ENCODE results near the gene CACNB4. TPM values are rescaled to one million over a fixed set of nuclear protein-coding genes. Genes with fewer than 3 reads are reported as not detected.

CACNB4 gene
- total and polyA plus RNA-seq, 2 donors = 3.0 to 3.5 TPM

DNA sequence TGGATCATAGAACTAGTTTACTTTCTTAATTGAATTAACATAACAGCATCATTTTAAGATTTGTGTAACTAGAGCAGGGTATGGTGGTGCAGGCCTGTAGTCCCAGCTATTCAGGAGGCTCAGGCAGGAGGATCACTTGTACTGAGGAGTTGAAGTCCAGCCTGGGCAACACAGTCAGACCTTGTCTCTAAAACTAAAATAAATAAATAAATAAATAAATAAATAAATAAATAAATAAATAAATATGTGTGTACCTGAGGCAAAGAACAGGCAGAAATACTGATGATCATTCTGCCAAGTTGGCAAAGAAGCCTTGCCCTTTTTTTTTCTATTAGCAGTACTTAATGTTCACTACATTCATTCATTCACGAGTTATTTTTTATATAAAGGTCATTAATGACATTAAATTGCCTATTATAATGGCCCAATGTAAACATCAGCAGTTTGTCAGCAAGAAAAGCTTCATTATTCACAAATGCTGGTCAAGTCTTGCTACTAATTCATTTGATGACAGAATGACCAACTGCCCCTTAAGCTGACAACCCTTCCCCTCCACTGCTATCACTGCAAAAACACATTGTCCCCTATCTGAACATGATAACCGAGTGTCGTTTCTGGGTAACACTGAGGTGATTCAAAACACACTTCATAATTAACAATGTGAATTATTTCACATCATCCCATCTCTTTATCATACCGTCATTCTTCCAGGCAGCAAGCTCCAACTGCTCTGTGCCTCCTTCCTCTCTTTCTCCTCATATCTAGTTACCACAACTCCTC is 309.6 kb downstream of the CACNB4 start:
- H3K27me3 ChIP-seq (ENCODE audit: control insufficient read depth in 2 of 2, insufficient read depth in 1 of 2, low read length in 1 of 2) = no peaks in the 10 kb centered on the region
- H3K4me3 ChIP-seq (ENCODE audit: low read length in 2 of 2) = no peak overlapping the region
- DNase-seq (ENCODE audit: low read depth in 6 of 9, low spot score in 9 of 9) = no peak
- H3K4me1 ChIP-seq (ENCODE audit: control insufficient read depth in 2 of 2, insufficient read depth in 2 of 2, low read length in 2 of 2) = no peaks in the 10 kb centered on the region
- no peak overlapping the region for H3K27ac ChIP-seq (ENCODE audit: low read depth in 1 of 2, low read length in 1 of 2)
- peaks cover 0 to 13% of the 10 kb centered on the region in 2 donors for H3K36me3 ChIP-seq (ENCODE audit: control insufficient read depth in 2 of 2, insufficient read depth in 2 of 2, low read length in 1 of 2)
- H3K9me3 ChIP-seq (ENCODE audit: control insufficient read depth in 2 of 2, insufficient read depth in 1 of 2, low read length in 1 of 2) = peaks cover 0 to 2% of the 10 kb centered on the region in 2 donors
- WGBS = 98% methylated on average over 4 of the region's 4 CpGs

DNA sequence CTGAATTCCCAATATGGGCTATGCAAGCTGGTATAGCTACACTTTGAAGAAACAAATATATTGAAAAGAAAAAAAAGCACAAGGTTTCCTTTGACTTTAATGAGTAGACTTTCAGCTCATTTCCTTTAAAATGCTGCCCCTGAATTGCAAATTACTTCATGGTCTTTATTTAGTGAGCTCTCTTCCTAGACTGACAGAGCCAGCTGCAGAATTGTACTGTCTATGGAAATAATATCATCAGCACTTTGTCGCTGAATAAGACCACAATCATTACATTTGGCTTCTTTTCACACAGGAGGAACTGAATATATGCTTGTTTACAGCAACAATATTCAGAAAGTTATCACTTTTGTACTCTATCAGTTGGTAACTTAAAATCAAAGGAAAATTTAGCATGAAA is 312.4 kb downstream of the CACNB4 start:
- Histone ChIP-seq H3K36me3 (ENCODE audit: control insufficient read depth in 2 of 2, insufficient read depth in 2 of 2, low read length in 1 of 2) (peaks cover 0 to 16% of the 10 kb centered on the region in 2 donors), H3K27me3 (ENCODE audit: control insufficient read depth in 2 of 2, insufficient read depth in 1 of 2, low read length in 1 of 2) (no peaks in the 10 kb centered on the region), H3K4me3 (ENCODE audit: low read length in 2 of 2) (no peak overlapping the region), H3K9me3 (ENCODE audit: control insufficient read depth in 2 of 2, insufficient read depth in 1 of 2, low read length in 1 of 2) (no peaks in the 10 kb centered on the region), H3K27ac (ENCODE audit: low read depth in 1 of 2, low read length in 1 of 2) (no peak overlapping the region), H3K4me1 (ENCODE audit: control insufficient read depth in 2 of 2, insufficient read depth in 2 of 2, low read length in 2 of 2) (no peaks in the 10 kb centered on the region)
- DNase-seq (ENCODE audit: low read depth in 6 of 9, low spot score in 9 of 9) = no peak
- WGBS = 93% methylated on average over 1 of the region's 1 CpG

DNA sequence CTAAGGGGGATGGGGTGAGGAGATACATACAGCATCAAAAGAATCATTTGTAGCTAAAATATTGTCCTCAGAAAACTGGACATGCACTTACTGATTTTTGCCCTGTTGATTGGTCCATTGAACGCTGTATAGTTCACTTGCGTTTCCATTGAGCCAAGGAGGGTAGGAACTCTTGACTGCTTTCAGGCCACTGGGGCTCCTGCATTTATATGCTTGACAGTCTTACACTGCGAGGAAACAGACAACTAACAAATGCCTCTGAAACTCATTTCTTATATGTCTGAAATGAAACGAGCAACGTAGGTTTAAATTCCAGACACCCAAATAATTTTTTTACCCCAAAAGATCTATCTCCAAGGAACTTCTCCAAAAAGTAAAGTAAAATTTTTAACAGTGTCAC is 312.8 kb downstream of the CACNB4 start:
- Histone ChIP-seq H3K4me1 (ENCODE audit: control insufficient read depth in 2 of 2, insufficient read depth in 2 of 2, low read length in 2 of 2) (no peaks in the 10 kb centered on the region), H3K9me3 (ENCODE audit: control insufficient read depth in 2 of 2, insufficient read depth in 1 of 2, low read length in 1 of 2) (no peaks in the 10 kb centered on the region), H3K4me3 (ENCODE audit: low read length in 2 of 2) (no peak overlapping the region), H3K36me3 (ENCODE audit: control insufficient read depth in 2 of 2, insufficient read depth in 2 of 2, low read length in 1 of 2) (peaks cover 0 to 18% of the 10 kb centered on the region in 2 donors), H3K27me3 (ENCODE audit: control insufficient read depth in 2 of 2, insufficient read depth in 1 of 2, low read length in 1 of 2) (no peaks in the 10 kb centered on the region), H3K27ac (ENCODE audit: low read depth in 1 of 2, low read length in 1 of 2) (no peak overlapping the region)
- WGBS = 98% methylated on average over 5 of the region's 5 CpGs
- no peak for DNase-seq (ENCODE audit: low read depth in 6 of 9, low spot score in 9 of 9)

DNA sequence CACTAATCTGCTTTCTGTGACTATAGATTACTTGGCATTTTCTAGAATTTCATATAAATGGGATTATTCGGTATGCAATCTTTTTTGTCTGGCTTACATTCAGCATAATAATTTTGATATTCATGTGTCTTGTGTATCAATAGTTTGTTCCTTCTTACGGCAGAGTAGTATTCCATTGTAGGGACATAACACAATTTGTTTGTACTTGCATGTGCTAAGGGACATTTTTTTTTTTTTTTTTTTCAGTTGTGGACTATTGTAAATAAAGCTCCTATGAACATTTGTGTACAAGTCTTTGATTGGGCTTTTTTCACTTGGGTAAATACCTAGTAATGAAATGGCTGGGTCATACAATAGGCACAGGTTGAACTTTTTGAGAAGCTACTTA is 315.7 kb downstream of the CACNB4 start:
- 100% methylated on average over 2 of the region's 2 CpGs for WGBS
- Histone ChIP-seq H3K27ac (ENCODE audit: low read depth in 1 of 2, low read length in 1 of 2) (no peak overlapping the region), H3K27me3 (ENCODE audit: control insufficient read depth in 2 of 2, insufficient read depth in 1 of 2, low read length in 1 of 2) (no peaks in the 10 kb centered on the region), H3K4me3 (ENCODE audit: low read length in 2 of 2) (no peak overlapping the region), H3K36me3 (ENCODE audit: control insufficient read depth in 2 of 2, insufficient read depth in 2 of 2, low read length in 1 of 2) (peaks cover 0 to 22% of the 10 kb centered on the region in 2 donors), H3K9me3 (ENCODE audit: control insufficient read depth in 2 of 2, insufficient read depth in 1 of 2, low read length in 1 of 2) (no peaks in the 10 kb centered on the region), H3K4me1 (ENCODE audit: control insufficient read depth in 2 of 2, insufficient read depth in 2 of 2, low read length in 2 of 2) (no peaks in the 10 kb centered on the region)
- DNase-seq (ENCODE audit: low read depth in 6 of 9, low spot score in 9 of 9) = no peak

Other genes with a start within 250 kb of the CACNB4 start
- 23.0 TPM for gene STAM2, start 76.7 kb upstream of the CACNB4 start, total RNA-seq
- gene STAM2, start 76.7 kb upstream of the CACNB4 start, polyA plus RNA-seq = 13.0 TPM
- gene FMNL2, start 236.1 kb upstream of the CACNB4 start, total RNA-seq = 18.9 TPM
- 61.3 TPM for gene FMNL2, start 236.1 kb upstream of the CACNB4 start, polyA plus RNA-seq

Data from thymus (tissue), 11 donors.